AG10803 (cell line): ENCODE data around the gene ALK.
A peak's percentile ranks its signal among the peaks of the same experiment; 100 is the strongest.

Experiments
- DNase-seq: peaks from one replicate; pipeline ENCODE4 v3.0.0; 2010; ENCODE audit warnings: low read depth
- H3K4me3 ChIP-seq: 2 replicates; pipeline ENCODE4 v1.5.1; 2011; ENCODE audit warnings: mild to moderate bottlenecking, low read length, control low read depth
- TF ChIP-seq, protein P1 (sequence below): conservative IDR thresholded peaks from 2 replicates; pipeline ENCODE4 v1.5.1; 2011; ENCODE audit warnings: mild to moderate bottlenecking, low read length, control low read depth, inconsistent platforms

Gene ALK

DNA sequence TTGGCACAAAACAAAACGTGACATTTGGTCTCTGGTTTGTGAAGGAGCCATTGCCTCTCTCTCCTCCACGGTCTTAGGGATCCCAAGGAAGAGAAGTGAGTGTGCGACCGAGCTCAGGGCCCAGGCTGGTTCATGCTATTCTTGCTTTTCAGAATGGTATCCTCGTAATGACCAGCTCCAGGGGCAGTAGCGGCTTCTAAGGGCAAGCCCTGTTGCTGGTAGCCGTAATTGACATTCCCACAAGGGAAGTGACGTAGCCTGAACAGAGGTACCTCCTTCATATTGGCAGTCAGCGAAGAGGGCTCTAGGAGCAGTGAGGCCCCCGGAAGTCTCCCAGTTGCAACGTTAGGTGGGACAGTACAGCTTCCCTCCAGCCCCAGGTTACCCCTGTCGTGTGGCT, 728.3 kb downstream of the ALK start:
- DNase-seq: no peak
- TF ChIP-seq, protein P1, sequence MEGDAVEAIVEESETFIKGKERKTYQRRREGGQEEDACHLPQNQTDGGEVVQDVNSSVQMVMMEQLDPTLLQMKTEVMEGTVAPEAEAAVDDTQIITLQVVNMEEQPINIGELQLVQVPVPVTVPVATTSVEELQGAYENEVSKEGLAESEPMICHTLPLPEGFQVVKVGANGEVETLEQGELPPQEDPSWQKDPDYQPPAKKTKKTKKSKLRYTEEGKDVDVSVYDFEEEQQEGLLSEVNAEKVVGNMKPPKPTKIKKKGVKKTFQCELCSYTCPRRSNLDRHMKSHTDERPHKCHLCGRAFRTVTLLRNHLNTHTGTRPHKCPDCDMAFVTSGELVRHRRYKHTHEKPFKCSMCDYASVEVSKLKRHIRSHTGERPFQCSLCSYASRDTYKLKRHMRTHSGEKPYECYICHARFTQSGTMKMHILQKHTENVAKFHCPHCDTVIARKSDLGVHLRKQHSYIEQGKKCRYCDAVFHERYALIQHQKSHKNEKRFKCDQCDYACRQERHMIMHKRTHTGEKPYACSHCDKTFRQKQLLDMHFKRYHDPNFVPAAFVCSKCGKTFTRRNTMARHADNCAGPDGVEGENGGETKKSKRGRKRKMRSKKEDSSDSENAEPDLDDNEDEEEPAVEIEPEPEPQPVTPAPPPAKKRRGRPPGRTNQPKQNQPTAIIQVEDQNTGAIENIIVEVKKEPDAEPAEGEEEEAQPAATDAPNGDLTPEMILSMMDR: no peak
- H3K4me3 ChIP-seq: no peak overlapping the region

DNA sequence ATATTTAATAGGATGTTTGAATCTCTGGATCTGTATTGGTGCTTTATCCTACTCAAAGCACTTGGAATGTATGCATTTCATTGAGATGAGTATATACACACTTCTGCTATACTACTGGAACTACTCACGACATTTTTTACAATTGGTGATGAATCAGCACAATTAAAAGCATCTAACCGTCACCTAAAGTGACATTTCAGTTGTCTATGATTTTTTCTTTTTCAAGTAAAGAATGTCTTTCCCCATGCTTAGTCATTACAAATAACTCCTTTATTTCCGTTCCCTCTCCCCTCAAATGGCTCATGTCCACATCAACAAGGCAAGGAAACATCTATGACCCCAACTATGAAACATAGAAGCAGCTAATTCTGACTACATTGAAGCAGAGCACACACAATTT, 728.9 kb downstream of the ALK start:
- no peak overlapping the region for H3K4me3 ChIP-seq
- TF ChIP-seq, protein P1: no peak
- DNase-seq: peak; percentile 46

DNA sequence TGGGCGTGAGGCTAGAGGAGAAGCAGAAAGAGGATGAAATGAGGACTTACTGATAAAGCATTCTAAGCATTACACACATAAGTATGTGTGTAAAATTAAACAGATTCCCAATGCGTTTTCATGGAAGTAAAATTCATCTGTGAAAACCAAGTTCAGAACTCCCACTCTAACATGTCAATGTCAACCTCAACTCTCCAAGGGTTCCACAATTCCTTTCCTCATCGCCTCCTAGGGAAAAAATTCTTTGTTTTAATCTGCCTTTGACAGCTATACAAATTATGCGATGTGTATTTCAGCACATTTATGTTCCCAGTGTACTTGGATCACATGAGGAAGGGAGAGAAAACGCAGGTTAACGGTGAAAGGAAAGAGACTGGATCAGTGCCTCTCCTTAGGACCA, 729.6 kb downstream of the ALK start:
- H3K4me3 ChIP-seq: no peak overlapping the region
- TF ChIP-seq, protein P1: no peak
- DNase-seq: no peak

DNA sequence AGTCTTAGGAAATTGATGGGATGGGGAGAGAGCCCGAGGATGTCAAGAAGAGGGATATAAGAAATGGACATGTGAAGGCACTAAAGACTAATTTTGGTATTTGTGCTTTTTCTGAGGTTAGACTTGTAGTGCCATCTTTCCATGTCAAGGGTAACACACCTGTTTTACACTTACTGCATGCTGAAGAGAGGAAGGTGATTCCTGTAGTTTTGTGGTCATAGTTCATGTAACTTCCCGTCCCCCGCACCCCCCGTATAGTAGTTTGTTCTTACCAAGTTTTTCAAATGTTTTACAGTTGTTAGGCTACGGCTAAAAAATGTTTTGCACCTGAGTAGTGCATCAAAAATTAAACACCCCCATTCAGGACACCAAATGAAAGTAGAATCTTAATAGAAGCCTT, 732.3 kb downstream of the ALK start:
- TF ChIP-seq, protein P1: no peak
- DNase-seq: no peak
- H3K4me3 ChIP-seq: no peak overlapping the region

DNA sequence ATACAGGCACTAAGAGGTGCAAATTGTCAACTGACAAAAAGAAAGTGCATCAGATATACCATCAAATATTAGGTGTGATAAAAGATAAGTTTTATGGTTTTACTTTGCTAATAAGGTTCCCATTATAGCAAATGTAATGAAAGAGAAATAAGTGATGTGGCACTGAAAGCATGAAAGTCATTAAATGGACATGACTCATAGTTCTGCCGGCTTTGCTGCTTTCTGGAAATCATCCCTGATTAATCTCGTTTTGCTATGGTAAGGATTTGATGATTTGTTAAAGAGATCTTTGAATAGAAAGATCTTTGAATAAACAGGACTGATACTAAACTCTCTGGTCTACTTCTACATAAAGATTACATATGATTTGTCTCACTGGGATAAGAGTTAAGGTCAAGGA, 733.5 kb downstream of the ALK start:
- TF ChIP-seq, protein P1: no peak
- peak; percentile 44 for DNase-seq

DNA sequence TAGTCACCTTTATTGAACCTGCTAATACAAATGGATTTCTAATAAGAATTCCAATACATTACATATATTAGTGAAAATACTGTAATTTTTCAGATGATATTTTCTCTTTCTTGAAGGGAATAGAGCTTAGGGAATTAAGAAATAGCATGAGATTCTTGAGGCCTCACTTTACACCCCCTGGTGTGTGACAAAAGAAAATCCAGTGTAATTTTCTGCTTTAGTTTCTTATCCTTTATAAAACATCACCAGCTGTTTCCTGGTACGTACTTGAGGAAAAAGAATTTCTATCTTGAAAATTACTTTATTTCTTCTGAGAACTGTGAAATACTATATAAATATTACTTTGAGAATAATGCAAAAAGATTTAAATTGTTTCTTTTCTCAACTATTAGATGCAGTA, 734.6 kb downstream of the ALK start:
- DNase-seq: no peak

More for the DNA sequence above, 733.5 kb downstream of the ALK start:
- no peak overlapping the region for H3K4me3 ChIP-seq

DNA sequence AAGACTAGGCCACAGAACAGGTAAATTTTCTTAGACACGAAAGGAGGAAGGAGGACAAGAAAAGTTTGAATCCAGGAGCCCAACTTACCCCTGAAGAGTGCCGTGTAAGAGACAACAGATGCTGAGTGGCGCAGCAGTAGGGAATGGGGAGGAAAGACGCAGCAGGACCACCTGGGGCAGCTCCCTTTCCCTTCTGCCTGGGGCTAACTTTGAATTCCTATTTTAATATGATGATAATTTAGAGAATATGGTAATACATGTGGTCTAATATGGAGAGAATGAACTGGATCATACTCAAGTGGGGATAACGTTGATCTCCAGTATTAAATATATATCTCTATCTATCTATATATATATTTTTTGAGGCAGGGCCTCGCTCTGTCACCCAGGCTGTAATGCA, 736.9 kb downstream of the ALK start:
- TF ChIP-seq, protein P1: no peak
- no peak for DNase-seq
- no peak overlapping the region for H3K4me3 ChIP-seq

More for the DNA sequence above, 734.6 kb downstream of the ALK start:
- TF ChIP-seq, protein P1: no peak
- H3K4me3 ChIP-seq: no peak overlapping the region
